Smooth muscle cell (in vitro differentiated cells): ENCODE measurements around the gene KHK. TPM values are rescaled to one million over a fixed set of nuclear protein-coding genes. Genes with fewer than 3 reads are reported as not detected.

Source experiments
- DNase-seq: peaks from one replicate; lab custom pipeline; 2025; ENCODE audit not compliant: unreplicated experiment; lab: John Stamatoyannopoulos, UW
- H2AFZ ChIP-seq: fragments of 200-600 bp; sonication (generic); 2 replicates; pipeline ENCODE4 v1.6.0; 2016; ENCODE audit warnings: antibody characterized with exemption, low read depth, mild to moderate bottlenecking
- H3F3A ChIP-seq: fragments of 200-600 bp; sonication (generic); 2 replicates; pipeline ENCODE4 v1.6.0; 2017; ENCODE audit warnings: antibody characterized with exemption, low read depth
- H3K27ac ChIP-seq: fragments of 200-600 bp; sonication (generic); 2 replicates; pipeline ENCODE4 v1.5.1; 2016; ENCODE audit warnings: low read depth, mild to moderate bottlenecking
- H3K27me3 ChIP-seq: fragments of 200-600 bp; sonication (generic); 2 replicates; pipeline ENCODE4 v1.6.1; 2016; ENCODE audit warnings: low read depth, mild to moderate bottlenecking
- H3K36me3 ChIP-seq: fragments of 200-600 bp; sonication (generic); 2 replicates; pipeline ENCODE4 v1.5.1; 2016; ENCODE audit warnings: low read depth
- H3K4me1 ChIP-seq: fragments of 200-600 bp; sonication (generic); 2 replicates; pipeline ENCODE4 v1.5.1; 2016; ENCODE audit warnings: low read depth
- H3K4me2 ChIP-seq: fragments of 200-600 bp; sonication (generic); 2 replicates; pipeline ENCODE4 v1.6.0; 2016; ENCODE audit warnings: mild to moderate bottlenecking
- H3K4me3 ChIP-seq: fragments of 200-600 bp; sonication (generic); 2 replicates; pipeline ENCODE4 v1.5.1; 2016; ENCODE audit warnings: mild to moderate bottlenecking
- H3K79me2 ChIP-seq: fragments of 200-600 bp; sonication (generic); 2 replicates; pipeline ENCODE4 v1.6.0; 2016; ENCODE audit warnings: low read depth, mild to moderate bottlenecking
- H3K9ac ChIP-seq: fragments of 200-600 bp; sonication (generic); 2 replicates; pipeline ENCODE4 v1.6.0; 2016; ENCODE audit warnings: low read depth
- H3K9me3 ChIP-seq: fragments of 200-600 bp; sonication (generic); replicated peaks from 2 replicates; pipeline ENCODE4 v1.5.1; 2016; ENCODE audit warnings: low read depth
- H4K20me1 ChIP-seq: fragments of 200-600 bp; sonication (generic); 2 replicates; pipeline ENCODE4 v1.6.0; 2016; ENCODE audit warnings: low read depth
- CTCF ChIP-seq: fragments of 200-600 bp; sonication (generic); IDR thresholded peaks from 2 replicates; pipeline ENCODE4 v1.5.1; 2017; ENCODE audit warnings: borderline replicate concordance, mild to moderate bottlenecking, antibody characterized with exemption; ENCODE audit not compliant: insufficient read depth, poor library complexity, severe bottlenecking
- WGBS: methylation state at CpG from one replicate; pipeline ENCODE4 v1.1.7; 2016; ENCODE audit warnings: low lambda C conversion rate; 5-methylcytosine and 5-hydroxymethylcytosine counted together
- polyA plus RNA-seq: library from polyadenylated mRNA; unstranded; fragments of >200 nt; fragmentation: Nextera tagmentation; extraction: Ambion mirVana; gene quantifications from 2 replicates; pipeline ENCODE4 v1.2.1, GENCODE V29; 2016
- total RNA-seq: library from RNA; depleted of rRNA; stranded (reverse); fragments of >200 nt; gene quantifications from 2 replicates; pipeline ENCODE4 v1.2.3, GENCODE V29; 2014

KHK gene
- total and polyA plus RNA-seq, 2 experiments from 2014 or later, result 0.27 to 1.6 TPM

GRCh38 chr2:27121906-27122305 lies 35.3 kb downstream of the KHK start:
- no peak for DNase-seq
- peaks cover 5% of the 10 kb centered on the region for H3K4me1 ChIP-seq
- H3K9ac ChIP-seq, result no peak overlapping the region
- 89% methylated on average over 2 of the region's 2 CpGs for WGBS
- TF ChIP-seq CTCF, result no peak
- no peaks in the 10 kb centered on the region for H3K9me3 ChIP-seq
- H2AFZ ChIP-seq, result no peak overlapping the region
- H3K4me2 ChIP-seq, result no peak overlapping the region
- H3K27ac ChIP-seq, result no peak overlapping the region
- peaks cover 63% of the 10 kb centered on the region for H3K27me3 ChIP-seq
- H3F3A ChIP-seq, result no peaks in the 10 kb centered on the region
- H3K36me3 ChIP-seq, result no peaks in the 10 kb centered on the region
- H3K79me2 ChIP-seq, result no peaks in the 10 kb centered on the region
- H4K20me1 ChIP-seq, result no peaks in the 10 kb centered on the region
- no peak overlapping the region for H3K4me3 ChIP-seq

GRCh38 chr2:27122791-27123190 lies 36.2 kb downstream of the KHK start:
- no peak overlapping the region for H3K9ac ChIP-seq
- H3K36me3 ChIP-seq, result no peaks in the 10 kb centered on the region
- no peak for DNase-seq
- H4K20me1 ChIP-seq, result no peaks in the 10 kb centered on the region
- 87% methylated on average over 7 of the region's 7 CpGs for WGBS
- no peaks in the 10 kb centered on the region for H3K79me2 ChIP-seq
- H2AFZ ChIP-seq, result peak overlapping the region; percentile 87
- H3K27ac ChIP-seq, result no peak overlapping the region
- H3K4me3 ChIP-seq, result peak overlapping the region; percentile 63
- peaks cover 54% of the 10 kb centered on the region for H3K27me3 ChIP-seq
- peaks cover 5% of the 10 kb centered on the region for H3K4me1 ChIP-seq
- no peaks in the 10 kb centered on the region for H3F3A ChIP-seq
- TF ChIP-seq CTCF, result no peak
- H3K9me3 ChIP-seq, result no peaks in the 10 kb centered on the region
- H3K4me2 ChIP-seq, result no peak overlapping the region

GRCh38 chr2:27123302-27124150 lies 37.0 kb downstream of the KHK start, which contains the start of gene ABHD1:
Gene ABHD1 (plus strand): TSS chr2:27123815. CDS start chr2:27123949, 134 bp downstream.
- no peak for TF ChIP-seq CTCF
- Histone ChIP-seq H2AFZ (peak within 1 kb of the TSS; percentile 87), H3K9ac (no peak within 1 kb of the TSS), H3K27ac (no peak within 1 kb of the TSS), H3K4me3 (peak within 1 kb of the TSS; percentile 63), H3K79me2 (no peaks in the 10 kb centered on the region), H4K20me1 (no peaks in the 10 kb centered on the region), H3K4me1 (no peaks in the 10 kb centered on the region), H3F3A (no peaks in the 10 kb centered on the region), H3K4me2 (peak within 1 kb of the TSS; percentile 90), H3K36me3 (no peaks in the 10 kb centered on the region), H3K27me3 (peaks cover 47% of the 10 kb centered on the region), H3K9me3 (no peaks in the 10 kb centered on the region)
- 14% methylated on average over 33 of the region's 47 CpGs for WGBS
- no peak for DNase-seq

- TF ChIP-seq CTCF, result no peak
- no peak overlapping the region for H3K9ac ChIP-seq
- DNase-seq, result no peak
- H3K36me3 ChIP-seq, result no peaks in the 10 kb centered on the region
- no peaks in the 10 kb centered on the region for H3K4me1 ChIP-seq
- H3K9me3 ChIP-seq, result no peaks in the 10 kb centered on the region
- H3K79me2 ChIP-seq, result no peaks in the 10 kb centered on the region
- H4K20me1 ChIP-seq, result no peaks in the 10 kb centered on the region
- no peaks in the 10 kb centered on the region for H3F3A ChIP-seq
- H3K4me2 ChIP-seq, result no peak overlapping the region
- peaks cover 33% of the 10 kb centered on the region for H3K27me3 ChIP-seq
- H2AFZ ChIP-seq, result no peak overlapping the region
- H3K27ac ChIP-seq, result no peak overlapping the region
- WGBS, result 87% methylated on average over 3 of the region's 3 CpGs
- no peak overlapping the region for H3K4me3 ChIP-seq
Observed at GRCh38 chr2:27125104-27125503, 38.5 kb downstream of the KHK start.
